Erythroblast (primary cell): ENCODE measurements around the gene OGA.

ENCODE experiments used
- GATA1 ChIP-seq: IDR thresholded peaks from 2 replicates; pipeline ENCODE4 v1.6.1; 2011; ENCODE audit warnings: low read depth, mild to moderate bottlenecking, control low read depth, low read length, moderate library complexity
- POLR2A ChIP-seq: IDR thresholded peaks from 2 replicates; pipeline ENCODE4 v1.6.1; 2011; ENCODE audit warnings: mild to moderate bottlenecking, low read length

GRCh38 chr10:101781655-101781983 is 36.6 kb downstream of the OGA start:
- no peak for TF ChIP-seq POLR2A
- TF ChIP-seq GATA1: no peak
